ENCODE results near the gene UBE2E3. TPM values are rescaled to one million over a fixed set of nuclear protein-coding genes. Genes with fewer than 3 reads are reported as not detected.

Gene UBE2E3
- total RNA-seq, 4 donors from 2014 or later, result 55.5 to 131 (median 99.0) TPM

DNA sequence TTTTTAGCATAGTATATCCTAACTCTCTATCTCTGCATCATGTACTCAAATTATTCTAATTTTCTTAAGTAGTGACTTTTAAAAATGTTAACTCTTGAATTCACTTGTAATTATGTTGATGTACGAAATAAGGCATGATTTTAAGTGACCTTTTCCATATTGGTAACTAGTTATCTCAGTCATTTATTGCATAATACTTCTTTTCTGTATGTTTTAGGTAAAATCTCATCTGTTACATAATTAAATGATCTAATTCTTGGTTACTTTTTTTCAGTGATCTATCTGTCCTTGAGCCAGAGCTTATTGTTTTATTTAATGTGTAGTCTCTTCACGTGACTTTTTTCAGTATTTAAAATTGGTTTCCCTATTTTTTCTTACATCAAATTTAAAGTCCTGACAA is 4.8 kb upstream of the UBE2E3 start:
- DNase-seq (ENCODE audit: low spot score in 2 of 2), result no peak
- 82 to 83% methylated on average over 2 of the region's 2 CpGs for WGBS, 2 donors

DNA sequence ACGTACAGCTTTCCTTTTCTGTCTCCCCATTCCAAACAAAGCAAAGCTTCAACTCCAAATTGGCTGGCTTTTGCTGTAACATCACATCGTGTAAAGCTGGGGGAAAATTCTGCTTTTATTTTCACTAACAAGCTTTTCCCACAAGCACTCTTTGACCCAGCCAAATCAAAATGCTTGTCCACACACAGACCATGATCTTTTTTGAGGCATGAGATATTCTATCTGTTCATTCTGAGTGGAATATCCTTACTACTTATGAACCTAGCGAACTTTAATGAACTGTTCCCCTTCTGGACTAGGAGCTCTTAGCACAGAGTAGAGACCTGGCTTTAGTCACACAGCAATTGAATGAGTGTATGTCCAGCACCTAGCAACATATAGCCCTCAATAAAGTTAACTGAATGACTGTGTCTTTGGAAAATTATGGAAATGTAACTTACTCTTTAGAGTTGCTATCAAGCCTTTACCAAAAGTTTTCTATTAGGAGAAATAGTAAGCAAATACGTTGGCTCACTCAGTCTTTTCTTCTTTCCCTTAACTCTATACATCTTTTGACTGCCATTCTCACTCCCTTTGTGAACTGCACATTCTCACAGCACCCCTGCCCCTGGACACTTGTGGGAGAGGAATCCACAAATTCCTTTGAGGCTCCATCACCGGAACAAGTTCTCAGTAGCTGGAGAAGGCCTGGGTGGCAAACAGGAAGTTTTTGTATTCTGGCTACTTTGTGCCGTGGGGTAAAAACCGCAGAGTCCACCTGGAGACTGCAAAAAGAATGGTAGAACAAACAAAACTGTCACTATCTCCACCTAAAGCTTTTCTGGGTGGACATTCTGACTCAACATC is 1.3 kb upstream of the UBE2E3 start:
- WGBS, 2 donors, result 22 to 31% methylated on average over 7 of the region's 7 CpGs
- H3K4me3 ChIP-seq, result peak overlapping the region in 2 of 4 donors; percentile 66 to 83
- TF ChIP-seq EP300 (IDR thresholded peaks at IDR 0.05) (no peak), POLR2A (IDR thresholded peaks at IDR 0.05) (no peak)
- TF ChIP-seq, protein P1, sequence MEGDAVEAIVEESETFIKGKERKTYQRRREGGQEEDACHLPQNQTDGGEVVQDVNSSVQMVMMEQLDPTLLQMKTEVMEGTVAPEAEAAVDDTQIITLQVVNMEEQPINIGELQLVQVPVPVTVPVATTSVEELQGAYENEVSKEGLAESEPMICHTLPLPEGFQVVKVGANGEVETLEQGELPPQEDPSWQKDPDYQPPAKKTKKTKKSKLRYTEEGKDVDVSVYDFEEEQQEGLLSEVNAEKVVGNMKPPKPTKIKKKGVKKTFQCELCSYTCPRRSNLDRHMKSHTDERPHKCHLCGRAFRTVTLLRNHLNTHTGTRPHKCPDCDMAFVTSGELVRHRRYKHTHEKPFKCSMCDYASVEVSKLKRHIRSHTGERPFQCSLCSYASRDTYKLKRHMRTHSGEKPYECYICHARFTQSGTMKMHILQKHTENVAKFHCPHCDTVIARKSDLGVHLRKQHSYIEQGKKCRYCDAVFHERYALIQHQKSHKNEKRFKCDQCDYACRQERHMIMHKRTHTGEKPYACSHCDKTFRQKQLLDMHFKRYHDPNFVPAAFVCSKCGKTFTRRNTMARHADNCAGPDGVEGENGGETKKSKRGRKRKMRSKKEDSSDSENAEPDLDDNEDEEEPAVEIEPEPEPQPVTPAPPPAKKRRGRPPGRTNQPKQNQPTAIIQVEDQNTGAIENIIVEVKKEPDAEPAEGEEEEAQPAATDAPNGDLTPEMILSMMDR (IDR thresholded peaks at IDR 0.05), result no peak

More for the DNA sequence above, 4.8 kb upstream of the UBE2E3 start:
- no peak for TF ChIP-seq POLR2A (IDR thresholded peaks at IDR 0.05)
- TF ChIP-seq EP300 (IDR thresholded peaks at IDR 0.05), result no peak
- TF ChIP-seq, protein P1 (IDR thresholded peaks at IDR 0.05), result no peak
- Histone ChIP-seq H3K9me3 (no peaks in the 10 kb centered on the region), H3K4me3 (no peak overlapping the region), H3K4me1 (peaks cover 0 to 11% (median 0%) of the 10 kb centered on the region in 4 donors), H3K27me3 (no peaks in the 10 kb centered on the region), H3K36me3 (no peaks in the 10 kb centered on the region), H3K27ac (no peak overlapping the region)

DNA sequence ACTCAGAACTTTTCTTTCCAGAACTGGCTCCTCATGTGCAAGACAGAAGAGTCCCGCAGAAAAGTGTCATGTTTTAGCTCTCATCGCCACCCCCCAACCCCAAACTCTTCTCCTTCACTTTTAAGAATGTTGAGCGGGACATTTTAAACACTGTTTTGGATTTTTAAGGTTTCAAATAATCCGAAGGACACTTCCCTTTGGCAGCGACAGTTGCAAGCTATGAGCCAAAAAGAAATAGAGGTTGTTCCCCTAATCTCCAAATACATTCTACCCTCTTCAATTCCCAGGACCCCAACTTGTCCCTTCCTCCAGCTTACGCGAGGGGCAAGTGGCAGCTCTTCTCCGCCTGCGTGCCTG is 678 bp upstream of the UBE2E3 start:
- 17 to 31% methylated on average over 9 of the region's 9 CpGs for WGBS, 2 donors
- no peaks in the 10 kb centered on the region for H3K27me3 ChIP-seq
- H3K4me1 ChIP-seq, result peaks cover 0 to 40% (median 15%) of the 10 kb centered on the region in 4 donors
- no peaks in the 10 kb centered on the region for H3K9me3 ChIP-seq
- peak in 1 of 2 donors; percentile 5 for DNase-seq (ENCODE audit: low spot score in 2 of 2)
- H3K4me3 ChIP-seq, result peak overlapping the region; percentile 49 to 83 (median 70)
- H3K36me3 ChIP-seq, result no peaks in the 10 kb centered on the region
- TF ChIP-seq, protein P1 (IDR thresholded peaks at IDR 0.05), result no peak
- H3K27ac ChIP-seq, result peak overlapping the region; percentile 92 to 96 (median 93)

More for the DNA sequence above, 1.3 kb upstream of the UBE2E3 start:
- no peaks in the 10 kb centered on the region for H3K36me3 ChIP-seq
- no peak for DNase-seq (ENCODE audit: low spot score in 2 of 2)
- peaks cover 0 to 34% (median 10%) of the 10 kb centered on the region in 4 donors for H3K4me1 ChIP-seq
- no peaks in the 10 kb centered on the region for H3K27me3 ChIP-seq
- no peaks in the 10 kb centered on the region for H3K9me3 ChIP-seq
- H3K27ac ChIP-seq, result peak overlapping the region; percentile 92 to 96 (median 93)

DNA sequence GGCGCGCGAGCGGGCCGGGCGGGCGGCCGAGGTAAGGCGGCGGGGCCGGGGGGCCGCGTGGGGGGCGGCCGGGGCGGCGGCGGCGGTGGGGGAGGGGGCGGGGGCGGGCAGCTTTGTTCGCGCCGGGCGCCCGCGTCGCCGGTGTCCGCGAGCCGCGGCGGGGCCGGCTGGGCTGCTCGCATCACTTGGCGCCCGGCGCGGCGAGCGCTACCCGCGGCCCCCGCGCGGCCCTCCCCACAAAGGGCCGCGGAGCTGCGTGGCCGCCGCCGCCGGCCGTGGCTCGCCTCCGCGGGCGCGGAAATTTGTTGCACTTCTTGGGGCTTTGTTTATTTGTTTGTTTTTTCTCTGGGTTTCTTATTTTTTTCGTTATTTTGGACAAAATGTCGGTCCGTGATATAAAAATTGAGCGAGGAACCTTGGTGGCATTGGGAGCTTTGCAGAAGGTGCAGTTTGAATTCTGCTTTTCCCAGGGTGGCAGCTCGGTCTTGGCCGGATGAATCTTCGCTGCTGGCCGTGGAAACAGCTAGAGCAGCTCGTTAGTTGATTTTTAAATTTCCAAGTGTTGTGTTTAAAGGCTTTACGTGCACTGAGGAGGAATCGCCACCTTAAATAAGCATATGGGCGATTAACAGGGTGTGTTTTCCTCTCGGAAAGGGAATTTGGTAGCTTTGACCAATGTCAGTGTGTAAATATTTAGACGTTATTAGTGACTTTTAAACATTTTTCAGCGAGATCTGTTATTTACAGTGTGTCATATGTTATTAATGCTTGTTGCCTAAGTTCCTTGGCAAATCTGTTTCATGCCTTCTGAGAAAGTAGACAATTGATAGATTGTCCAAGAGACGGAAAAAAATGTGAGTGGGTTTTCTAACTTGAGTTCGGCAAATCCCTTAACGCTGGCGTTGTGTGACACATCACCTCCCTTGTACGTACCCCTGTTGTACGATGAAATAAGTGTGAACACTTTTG is 822 bp downstream of the UBE2E3 start:
- H3K4me1 ChIP-seq, result peaks cover 0 to 47% (median 19%) of the 10 kb centered on the region in 4 donors

More for the DNA sequence above, 822 bp downstream of the UBE2E3 start:
- 0 to 1% methylated on average over 78 to 79 of the region's 81 CpGs for WGBS, 2 donors
- Histone ChIP-seq H3K9me3 (no peaks in the 10 kb centered on the region), H3K36me3 (no peaks in the 10 kb centered on the region), H3K4me3 (peak overlapping the region; percentile 66 to 83 (median 74)), H3K27me3 (no peaks in the 10 kb centered on the region), H3K27ac (peak overlapping the region; percentile 63 to 94 (median 93))
- no peak for DNase-seq (ENCODE audit: low spot score in 2 of 2)
- no peak for TF ChIP-seq POLR2A (IDR thresholded peaks at IDR 0.05)
- no peak for TF ChIP-seq EP300 (IDR thresholded peaks at IDR 0.05)
- TF ChIP-seq, protein P1 (IDR thresholded peaks at IDR 0.05), result no peak
